ENCODE results near the gene RFNG. TPM values are rescaled to one million over a fixed set of nuclear protein-coding genes. Genes with fewer than 3 reads are reported as not detected.
A peak's percentile ranks its signal among the peaks of the same experiment; 100 is the strongest.

The RFNG gene
- total RNA-seq, 2 experiments from 2014 or later, result 16.9 to 17.5 TPM

GRCh38 chr17:82021107-82021899, 30.3 kb downstream of the RFNG start:
- peak overlapping the region; percentile 76 for H3K27ac Mint-ChIP-seq
- intact Hi-C loops (cut with DNase I, micrococcal nuclease), result loop anchor here (1.0 to 2.0 kb wide), 4 partner anchors 53 to 288 kb away; no protein-coding TSS in a partner anchor
- H3K4me3 Mint-ChIP-seq, result peak overlapping the region; percentile 84
- ATAC-seq, result no peak
- no peaks in the 10 kb centered on the region for H3K9me3 Mint-ChIP-seq (ENCODE audit: low read depth)
- ChIA-PET POLR2A (interaction anchor here (0.6 to 1.3 kb wide), 3 partner anchors 56 to 134 kb away, joined by 3 to 8 read pairs (median 3); no protein-coding TSS in a partner anchor), CTCF (interaction anchor here (0.7 to 5.1 kb wide), 10 partner anchors 9 to 485 kb away, joined by 3 to 54 read pairs (median 3); partner anchors contain the start of genes DCXR and NOTUM)
- H3K27me3 Mint-ChIP-seq, result no peaks in the 10 kb centered on the region
- H3K4me1 Mint-ChIP-seq, result peaks cover 14% of the 10 kb centered on the region
- H3K36me3 Mint-ChIP-seq (ENCODE audit: low read depth), result no peaks in the 10 kb centered on the region
- peak; percentile 83 for DNase-seq

- no peak for ATAC-seq
- no peaks in the 10 kb centered on the region for H3K9me3 Mint-ChIP-seq (ENCODE audit: low read depth)
- H3K4me3 Mint-ChIP-seq, result peak overlapping the region; percentile 84
- intact Hi-C loops (cut with DNase I, micrococcal nuclease), result loop anchor here (1.0 to 2.0 kb wide), 4 partner anchors 52 to 287 kb away; no protein-coding TSS in a partner anchor
- no peak overlapping the region for H3K27ac Mint-ChIP-seq
- no peak for DNase-seq
- no peaks in the 10 kb centered on the region for H3K27me3 Mint-ChIP-seq
- H3K4me1 Mint-ChIP-seq, result peaks cover 14% of the 10 kb centered on the region
- no peaks in the 10 kb centered on the region for H3K36me3 Mint-ChIP-seq (ENCODE audit: low read depth)
- POLR2A ChIA-PET, result interaction anchor here (0.6 kb wide), 2 partner anchors 56 to 133 kb away, joined by 3 to 8 read pairs; no protein-coding TSS in a partner anchor
- CTCF ChIA-PET, result interaction anchor here (0.7 to 5.1 kb wide), 7 partner anchors 10 to 484 kb away, joined by 3 to 54 read pairs (median 3); partner anchors contain the start of gene NOTUM
Observed at GRCh38 chr17:82020572-82021106, 31.0 kb downstream of the RFNG start.

DNA sequence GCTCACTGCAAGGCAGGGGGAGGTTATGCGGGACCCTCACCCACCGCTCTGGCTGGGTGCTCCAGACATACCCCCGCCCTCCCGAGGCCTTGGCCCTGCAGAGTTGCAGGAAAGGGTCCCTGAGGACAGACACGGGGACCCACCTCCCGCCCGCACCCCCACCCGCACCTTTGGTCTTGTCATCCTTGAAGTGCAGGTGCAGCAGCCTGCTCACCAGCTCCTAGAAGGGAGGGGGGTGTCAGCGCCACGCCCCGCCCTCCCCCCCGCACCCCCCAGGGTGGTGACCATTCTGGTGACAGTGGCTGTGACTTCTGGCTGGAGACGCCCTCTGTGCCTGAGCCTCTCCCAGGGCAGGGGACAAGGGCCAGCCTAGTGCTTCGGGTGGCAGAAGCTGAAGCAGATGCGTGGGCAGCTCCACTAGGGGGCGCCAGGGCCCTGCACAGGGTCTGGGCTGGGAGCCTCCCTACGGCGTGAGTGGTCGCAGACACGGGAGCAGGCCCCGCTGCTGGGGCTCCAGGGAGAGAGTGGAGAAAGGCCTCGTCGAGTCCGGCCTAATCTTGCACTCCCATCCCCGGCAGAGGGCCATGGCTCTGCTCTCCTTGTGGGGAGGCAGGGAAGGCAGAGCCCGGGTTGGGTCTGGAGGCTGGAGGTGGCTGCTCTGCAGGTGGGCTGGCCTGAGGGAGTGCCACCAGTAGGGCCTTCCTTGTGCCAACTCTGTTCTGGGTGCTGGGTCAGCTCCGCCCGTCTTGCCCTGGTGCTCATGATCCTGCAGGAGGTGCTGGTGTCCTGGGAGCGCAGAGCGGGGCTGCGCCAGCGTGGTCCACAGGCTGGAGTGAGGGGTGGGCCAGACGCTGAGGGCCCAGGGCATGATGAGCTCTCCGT, 31.7 kb downstream of the RFNG start:
- ChIA-PET POLR2A (no interaction called here), CTCF (interaction anchor here (0.5 to 5.1 kb wide), 7 partner anchors 9 to 153 kb away, joined by 3 to 54 read pairs (median 3); partner anchors contain the start of gene NOTUM)
- Mint-ChIP-seq H3K27ac (no peak overlapping the region), H3K36me3 (ENCODE audit: low read depth) (no peaks in the 10 kb centered on the region), H3K27me3 (no peaks in the 10 kb centered on the region), H3K9me3 (ENCODE audit: low read depth) (no peaks in the 10 kb centered on the region), H3K4me3 (no peak overlapping the region), H3K4me1 (peaks cover 14% of the 10 kb centered on the region)
- DNase-seq (peak; percentile 88), ATAC-seq (no peak)
- intact Hi-C loops (cut with DNase I, micrococcal nuclease), result loop anchor here in 1 of 2 experiments (2.0 kb wide), 1 partner anchor 51 kb away; no protein-coding TSS in a partner anchor

DNA sequence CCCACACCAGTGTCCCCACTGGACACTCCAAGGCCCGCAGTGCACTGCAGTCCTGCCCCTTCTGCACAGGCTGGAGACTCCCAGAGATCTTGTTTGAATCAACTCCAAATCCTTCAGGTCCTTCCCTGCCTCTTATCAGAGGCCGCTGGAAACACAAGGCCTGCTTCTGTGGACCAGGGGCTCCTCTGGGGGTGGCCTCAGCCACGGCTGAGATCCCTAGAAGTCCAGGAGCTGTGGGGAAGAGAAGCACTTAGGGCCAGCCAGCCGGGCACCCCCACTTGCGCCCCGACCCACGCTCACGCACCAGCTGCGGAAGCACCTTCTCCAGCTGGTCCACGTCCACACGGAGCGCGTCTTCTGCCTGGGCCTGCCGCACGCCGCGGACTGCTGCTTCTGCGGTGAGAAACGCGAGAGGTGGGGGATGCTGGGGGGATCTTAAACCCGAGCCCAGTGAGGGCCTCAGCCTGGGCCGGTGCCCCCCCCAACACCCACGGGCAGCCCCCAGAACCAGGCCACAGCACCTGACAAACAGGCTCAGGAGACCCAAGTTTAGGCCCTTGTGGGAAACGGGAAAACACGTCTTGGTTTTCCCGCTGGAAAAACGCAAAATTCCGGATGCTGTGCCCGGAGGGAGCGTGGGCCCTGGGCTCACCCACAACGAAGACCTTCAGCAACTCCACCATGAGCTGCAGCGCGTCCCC, 32.5 kb downstream of the RFNG start:
- POLR2A ChIA-PET, result no interaction called here
- DNase-seq, result no peak
- no peak overlapping the region for H3K27ac Mint-ChIP-seq

DNA sequence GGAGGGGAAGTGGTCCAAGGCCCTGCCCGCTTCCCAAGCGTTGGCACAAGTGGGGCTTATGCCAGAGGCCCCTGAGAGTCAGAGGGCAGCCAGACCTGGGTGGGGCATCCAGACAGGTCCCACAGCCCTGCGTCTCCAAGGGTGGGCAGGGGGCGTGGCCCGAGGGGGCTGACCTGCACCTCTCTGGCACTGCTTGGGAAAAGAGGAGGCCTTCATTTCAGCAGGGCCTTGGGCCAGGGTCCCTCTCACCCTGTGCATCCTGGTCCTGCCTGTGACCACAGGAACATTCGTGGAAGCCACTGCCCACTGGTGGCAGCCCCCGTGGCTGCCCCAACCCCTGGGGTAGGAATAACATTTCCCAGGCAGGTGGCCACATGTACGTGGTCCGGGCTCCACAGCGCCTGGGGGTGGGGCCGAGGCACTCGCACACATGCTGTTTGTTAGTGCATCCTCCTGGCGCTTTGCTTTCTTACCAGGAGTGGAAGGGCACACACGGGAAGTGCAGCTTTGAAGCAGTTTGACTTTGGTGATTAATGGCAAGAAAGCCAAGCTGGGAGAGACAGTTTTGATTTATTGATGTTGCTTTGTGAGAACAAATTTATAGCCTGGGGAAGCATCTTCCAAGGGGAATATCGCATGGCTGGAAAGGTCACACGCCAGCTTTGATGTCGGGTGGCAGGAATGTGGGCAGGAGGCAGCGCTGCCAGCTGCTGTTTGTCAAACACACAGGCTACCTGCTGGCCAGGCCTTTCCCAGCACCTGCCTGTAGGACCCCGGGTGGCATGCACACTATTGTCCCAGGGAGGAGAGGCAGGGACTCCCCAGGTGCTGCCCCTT, 33.2 kb downstream of the RFNG start:
- DNase-seq (no peak), ATAC-seq (no peak)
- Mint-ChIP-seq H3K9me3 (ENCODE audit: low read depth) (no peaks in the 10 kb centered on the region), H3K27me3 (no peaks in the 10 kb centered on the region), H3K4me3 (no peak overlapping the region), H3K36me3 (ENCODE audit: low read depth) (no peaks in the 10 kb centered on the region), H3K27ac (no peak overlapping the region), H3K4me1 (peaks cover 10% of the 10 kb centered on the region)
- CTCF ChIA-PET, result interaction anchor here (0.6 to 1.0 kb wide), 3 partner anchors 10 to 59 kb away, joined by 3 read pairs; no protein-coding TSS in a partner anchor
- POLR2A ChIA-PET, result no interaction called here
- intact Hi-C loops (cut with DNase I, micrococcal nuclease), result no loop called here

More for the DNA sequence above, 32.5 kb downstream of the RFNG start:
- no peak overlapping the region for H3K4me3 Mint-ChIP-seq
- no peak for ATAC-seq
- no peaks in the 10 kb centered on the region for H3K27me3 Mint-ChIP-seq
- H3K36me3 Mint-ChIP-seq (ENCODE audit: low read depth), result no peaks in the 10 kb centered on the region
- intact Hi-C loops (cut with DNase I, micrococcal nuclease), result no loop called here
- no peaks in the 10 kb centered on the region for H3K9me3 Mint-ChIP-seq (ENCODE audit: low read depth)
- CTCF ChIA-PET, result interaction anchor here (0.5 to 5.1 kb wide), 4 partner anchors 9 to 93 kb away, joined by 3 to 54 read pairs (median 4); partner anchors contain the start of gene NOTUM
- H3K4me1 Mint-ChIP-seq, result peaks cover 13% of the 10 kb centered on the region

DNA sequence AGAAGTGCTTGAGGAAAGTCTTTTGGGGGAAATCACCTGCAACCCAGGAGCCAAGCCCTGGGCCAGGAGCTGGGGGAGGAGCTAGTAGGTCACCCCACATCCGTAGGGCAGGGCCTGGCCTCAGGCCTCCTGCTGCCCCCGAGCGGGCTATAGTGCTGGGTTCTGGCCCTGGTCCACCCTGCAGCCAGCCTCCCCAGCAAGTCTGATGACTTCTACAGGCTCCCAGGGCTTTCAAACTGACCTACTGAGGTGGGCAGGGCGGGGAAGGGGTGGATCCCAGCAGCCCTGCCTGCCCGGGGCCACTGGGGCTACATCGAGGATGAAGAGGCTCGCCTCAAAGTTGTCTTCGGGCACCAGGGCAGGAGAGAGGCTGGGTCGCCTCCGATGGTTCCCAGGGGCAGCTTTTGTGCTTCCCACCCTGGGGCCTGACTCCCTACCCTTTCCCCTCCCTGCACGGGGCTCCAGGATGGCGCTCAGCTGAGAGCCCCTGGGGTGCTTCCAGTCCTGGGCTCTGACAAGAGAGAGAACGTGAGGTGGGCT, 33.9 kb downstream of the RFNG start:
- no peaks in the 10 kb centered on the region for H3K27me3 Mint-ChIP-seq
- ChIA-PET POLR2A (no interaction called here), CTCF (no interaction called here)
- DNase-seq (no peak), ATAC-seq (no peak)
- no peak overlapping the region for H3K4me3 Mint-ChIP-seq
- H3K36me3 Mint-ChIP-seq (ENCODE audit: low read depth), result no peaks in the 10 kb centered on the region
- H3K27ac Mint-ChIP-seq, result no peak overlapping the region
- peaks cover 10% of the 10 kb centered on the region for H3K4me1 Mint-ChIP-seq
- no peaks in the 10 kb centered on the region for H3K9me3 Mint-ChIP-seq (ENCODE audit: low read depth)
- intact Hi-C loops (cut with DNase I, micrococcal nuclease), result no loop called here

- no peaks in the 10 kb centered on the region for H3K36me3 Mint-ChIP-seq (ENCODE audit: low read depth)
- ATAC-seq (no peak), DNase-seq (no peak)
- no peak overlapping the region for H3K27ac Mint-ChIP-seq
- H3K4me1 Mint-ChIP-seq, result peaks cover 10% of the 10 kb centered on the region
- H3K9me3 Mint-ChIP-seq (ENCODE audit: low read depth), result no peaks in the 10 kb centered on the region
- no peak overlapping the region for H3K4me3 Mint-ChIP-seq
- intact Hi-C loops (cut with DNase I, micrococcal nuclease), result no loop called here
- H3K27me3 Mint-ChIP-seq, result no peaks in the 10 kb centered on the region
- POLR2A ChIA-PET, result no interaction called here
- CTCF ChIA-PET, result no interaction called here
Observed at GRCh38 chr17:82016875-82017459, 34.6 kb downstream of the RFNG start.

DNA sequence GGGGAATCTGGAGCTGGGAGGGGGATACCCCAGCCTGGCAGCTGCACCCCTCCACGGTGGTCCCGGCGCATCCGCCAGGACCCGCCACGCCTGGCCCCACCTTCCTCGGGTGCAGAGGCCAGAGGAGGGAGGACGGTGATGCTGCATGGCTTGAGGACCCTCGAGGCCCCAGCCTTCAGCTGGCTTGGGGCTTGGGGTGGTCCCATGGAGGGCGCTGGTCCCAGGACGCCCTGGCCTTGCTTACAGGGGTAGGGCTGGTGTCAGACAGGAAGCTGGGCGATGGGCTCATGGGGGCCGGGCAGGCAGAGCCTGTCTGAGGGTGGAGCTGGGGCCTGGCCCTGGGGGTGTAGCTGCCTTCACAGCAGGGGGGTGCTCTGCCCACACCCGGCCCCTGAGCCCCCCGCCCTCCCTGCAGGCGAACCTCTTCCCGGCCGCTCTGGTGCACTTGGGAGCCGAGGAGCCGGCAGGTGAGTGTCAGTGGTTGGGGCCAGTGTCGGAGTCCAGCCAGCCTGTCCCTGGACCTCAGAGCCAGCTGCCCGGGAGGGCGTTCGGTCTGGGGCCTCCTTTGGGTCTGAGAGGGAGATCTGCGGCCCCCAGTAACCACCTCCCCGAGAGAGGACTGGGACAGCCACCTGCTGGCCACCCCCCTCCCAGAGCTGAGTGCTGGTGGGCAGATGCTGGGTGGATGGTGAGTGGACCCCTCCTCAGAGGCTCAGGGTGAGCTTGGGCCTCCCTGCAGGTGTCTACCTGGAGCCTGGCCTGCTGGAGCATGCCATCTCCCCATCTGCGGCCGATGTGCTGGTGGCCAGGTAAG, 35.3 kb downstream of the RFNG start:
- no peaks in the 10 kb centered on the region for H3K9me3 Mint-ChIP-seq (ENCODE audit: low read depth)
- DNase-seq (no peak), ATAC-seq (no peak)
- CTCF ChIA-PET, result interaction anchor here (0.5 to 1.0 kb wide), 2 partner anchors 25 to 56 kb away, joined by 3 to 7 read pairs; no protein-coding TSS in a partner anchor
- H3K4me1 Mint-ChIP-seq, result peaks cover 5% of the 10 kb centered on the region
- H3K36me3 Mint-ChIP-seq (ENCODE audit: low read depth), result no peaks in the 10 kb centered on the region
- no peak overlapping the region for H3K4me3 Mint-ChIP-seq
- POLR2A ChIA-PET, result no interaction called here
- intact Hi-C loops (cut with DNase I, micrococcal nuclease), result no loop called here
- H3K27me3 Mint-ChIP-seq, result no peaks in the 10 kb centered on the region
- H3K27ac Mint-ChIP-seq, result no peak overlapping the region

- POLR2A ChIA-PET, result no interaction called here
- intact Hi-C loops (cut with DNase I, micrococcal nuclease), result no loop called here
- CTCF ChIA-PET, result interaction anchor here (0.5 to 1.0 kb wide), 3 partner anchors 24 to 710 kb away, joined by 3 to 7 read pairs (median 3); no protein-coding TSS in a partner anchor
- Mint-ChIP-seq H3K27me3 (no peaks in the 10 kb centered on the region), H3K4me1 (peaks cover 2% of the 10 kb centered on the region), H3K4me3 (no peak overlapping the region), H3K9me3 (ENCODE audit: low read depth) (no peaks in the 10 kb centered on the region), H3K36me3 (ENCODE audit: low read depth) (no peaks in the 10 kb centered on the region), H3K27ac (no peak overlapping the region)
- no peak for ATAC-seq
- no peak for DNase-seq
Observed at GRCh38 chr17:82015311-82015971, 36.2 kb downstream of the RFNG start.
